NCI-H146 (cell line): ENCODE data around the gene GP5.

Source experiments
- DNase-seq: peaks from one replicate; lab custom pipeline; 2025; lab: John Stamatoyannopoulos, UW

Gene GP5

DNA sequence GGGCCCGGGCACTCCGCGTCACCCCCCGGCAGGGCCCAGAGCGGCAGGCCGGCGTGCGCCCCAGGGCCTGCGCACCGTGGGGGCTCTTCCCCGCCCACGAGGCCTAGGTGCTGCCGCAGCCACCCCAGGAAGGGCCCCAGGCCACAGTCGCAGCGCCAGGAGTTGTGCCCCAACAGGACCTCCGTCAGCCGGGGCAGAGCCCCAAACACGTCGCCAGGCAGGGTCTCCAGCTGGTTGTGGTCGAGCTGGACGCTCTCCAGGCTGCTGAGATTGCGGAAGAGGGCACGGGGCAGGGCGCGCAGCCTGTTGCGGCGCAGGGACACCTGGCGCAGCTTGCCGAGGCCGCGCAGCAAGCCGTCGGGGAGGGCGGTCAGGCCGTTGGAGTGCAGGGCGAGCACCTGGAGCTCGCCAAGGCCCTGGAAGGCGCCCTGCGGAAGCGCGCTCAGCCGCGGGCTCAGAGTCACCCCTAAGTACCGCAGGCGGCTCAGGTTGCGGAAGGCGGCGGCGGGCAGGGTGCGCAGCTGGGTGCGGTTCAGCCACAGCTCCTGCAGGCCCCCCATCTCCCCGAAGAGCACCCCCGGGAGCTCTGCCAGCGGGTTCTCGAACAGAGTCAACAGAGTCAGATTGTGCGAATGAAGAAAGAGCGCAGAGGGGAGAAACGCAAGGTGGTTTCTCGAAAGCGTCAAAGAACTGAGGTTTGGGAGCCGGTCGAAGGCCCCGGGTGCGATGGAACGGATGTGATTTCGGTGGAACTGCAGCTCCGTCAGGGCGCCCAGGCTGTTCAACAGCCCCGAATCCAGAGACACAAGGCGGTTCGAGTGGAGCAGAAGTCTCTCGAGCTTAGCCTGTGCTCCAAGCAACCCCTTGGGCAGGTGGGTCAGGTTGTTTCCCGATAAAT is 2.0 kb downstream of the GP5 start:
- DNase-seq, result no peak

- no peak for DNase-seq
Observed at GRCh38 chr3:194396539-194396858, 2.6 kb downstream of the GP5 start.

- no peak for DNase-seq
Observed at GRCh38 chr3:194395778-194396538, 3.1 kb downstream of the GP5 start.

GRCh38 chr3:194395212-194395611 is 3.9 kb downstream of the GP5 start:
- peak; percentile 62 for DNase-seq

DNA sequence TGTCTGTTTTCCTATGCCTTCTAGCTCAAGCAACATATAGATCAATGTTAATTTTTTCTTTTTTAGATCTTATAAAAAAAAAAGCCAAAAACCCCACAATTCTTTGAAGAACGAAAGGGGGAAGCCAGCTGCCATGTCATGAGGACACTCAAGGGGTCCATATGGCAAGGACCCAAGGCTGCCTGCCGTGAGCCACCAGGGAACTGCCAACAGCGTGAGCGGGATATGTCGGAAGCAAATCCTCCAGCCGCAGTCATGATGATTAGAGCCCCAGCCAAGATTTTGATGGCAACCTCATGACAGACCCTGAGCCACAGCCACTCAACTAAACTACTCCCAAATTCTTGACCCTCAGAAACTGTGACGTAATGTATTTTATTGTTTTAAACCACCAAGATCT is 6.5 kb downstream of the GP5 start:
- DNase-seq, result no peak

GRCh38 chr3:194390835-194391234 is 8.2 kb downstream of the GP5 start:
- no peak for DNase-seq

DNA sequence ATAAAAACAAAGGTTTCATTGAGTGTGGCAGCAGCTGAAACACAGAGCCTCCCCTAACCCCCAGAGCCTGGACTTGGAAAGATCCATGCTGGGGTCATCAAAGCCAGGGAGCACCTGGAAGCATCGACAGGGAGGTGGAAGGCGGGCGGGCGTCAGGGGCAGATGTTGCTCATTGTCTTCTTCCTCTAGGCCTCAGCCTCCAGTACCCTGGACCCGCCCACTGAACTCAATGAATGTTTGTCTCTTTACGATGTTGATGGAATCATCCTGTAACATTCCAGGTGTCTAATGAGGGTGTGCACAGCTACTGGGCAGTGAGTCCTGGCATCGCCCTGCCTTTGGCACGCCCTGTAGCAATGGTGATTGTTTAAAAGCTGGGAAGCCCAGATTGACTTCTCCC is 9.8 kb downstream of the GP5 start:
- no peak for DNase-seq

DNA sequence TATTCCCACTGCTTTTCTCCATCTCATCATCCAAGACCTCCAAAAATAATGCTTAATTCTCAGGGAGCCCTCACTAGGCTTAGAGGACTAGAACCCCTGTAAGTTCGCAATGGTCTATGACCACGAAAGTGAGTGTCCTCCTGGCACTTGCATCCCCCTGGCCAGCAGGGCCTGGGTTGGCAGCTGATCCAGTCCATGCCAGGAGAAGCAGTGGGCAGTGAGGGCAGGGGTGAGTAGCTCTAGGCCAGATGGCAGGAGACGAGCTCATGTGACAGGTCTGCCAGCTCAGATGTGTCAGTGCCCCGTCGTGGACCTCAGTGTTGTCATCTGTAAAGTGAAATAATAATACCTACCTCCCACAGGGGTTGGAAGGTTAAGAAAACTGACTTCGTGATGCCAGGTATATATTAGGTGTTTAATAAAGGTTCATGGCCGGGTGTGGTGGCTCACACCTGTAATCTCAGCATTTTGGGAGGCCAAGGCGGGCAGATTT is 11.1 kb downstream of the GP5 start:
- no peak for DNase-seq

DNA sequence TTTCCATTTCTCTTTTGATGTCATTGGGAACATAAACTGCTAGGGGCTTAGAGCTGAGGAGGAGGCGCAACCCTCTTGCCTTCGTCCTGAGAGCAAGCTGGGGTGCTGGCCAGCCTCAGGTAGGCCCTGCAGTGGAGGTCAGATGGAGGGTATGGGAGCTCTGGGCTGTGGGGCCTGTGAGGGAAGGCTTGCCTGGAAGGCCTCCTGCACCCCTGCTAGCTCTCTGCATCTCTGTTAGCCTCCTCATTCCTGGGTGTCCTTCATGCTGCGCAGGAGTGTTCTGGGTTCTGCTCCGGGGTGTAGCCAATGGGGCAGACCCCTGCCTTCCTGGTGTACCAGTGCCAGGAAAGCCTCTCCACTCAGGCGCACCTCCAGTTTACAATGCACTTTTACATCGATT is 11.8 kb downstream of the GP5 start:
- no peak for DNase-seq

DNA sequence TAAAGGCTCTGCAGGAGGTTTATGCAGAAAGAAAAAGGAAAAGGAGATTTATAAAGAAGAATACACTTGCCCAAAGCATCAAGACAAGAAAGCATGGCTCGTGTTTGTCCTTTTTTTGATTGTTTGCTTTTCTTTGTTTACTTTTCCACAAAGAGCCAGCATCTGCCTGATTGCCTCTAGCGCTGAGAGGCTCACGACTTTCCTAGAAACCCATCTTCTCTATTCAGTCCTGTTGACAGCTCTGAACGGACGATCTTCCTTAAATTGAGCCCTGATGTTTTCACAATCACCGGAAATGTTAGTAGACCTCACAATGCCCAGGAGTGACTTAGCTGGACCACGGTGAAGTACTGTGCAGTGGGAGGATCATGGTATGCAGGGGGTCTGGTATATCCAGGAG is 12.4 kb downstream of the GP5 start:
- peak; percentile 73 for DNase-seq

- no peak for DNase-seq
Observed at GRCh38 chr3:194386066-194386465, 13.0 kb downstream of the GP5 start.

DNA sequence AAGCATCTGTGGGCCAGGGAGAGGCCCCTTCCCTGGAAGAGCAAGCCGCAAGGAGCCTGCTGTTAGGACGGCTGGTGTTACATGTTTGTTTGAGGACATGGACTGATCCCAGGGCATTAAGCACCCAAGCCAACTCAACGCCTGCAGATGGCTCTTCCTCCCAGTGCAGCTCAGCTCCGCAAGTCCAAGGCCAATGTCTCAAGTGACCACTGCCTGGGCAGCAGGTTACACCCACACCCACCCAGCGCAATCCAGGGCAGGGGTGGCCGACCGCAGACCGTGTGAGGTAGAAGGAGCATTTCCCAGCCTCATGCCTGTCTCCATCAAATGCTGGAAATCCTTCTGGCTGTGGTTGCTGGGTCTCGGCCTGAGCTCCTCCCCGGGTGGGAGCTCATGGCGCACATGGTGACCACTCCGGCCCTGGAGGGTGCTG is 14.5 kb downstream of the GP5 start:
- no peak for DNase-seq

DNA sequence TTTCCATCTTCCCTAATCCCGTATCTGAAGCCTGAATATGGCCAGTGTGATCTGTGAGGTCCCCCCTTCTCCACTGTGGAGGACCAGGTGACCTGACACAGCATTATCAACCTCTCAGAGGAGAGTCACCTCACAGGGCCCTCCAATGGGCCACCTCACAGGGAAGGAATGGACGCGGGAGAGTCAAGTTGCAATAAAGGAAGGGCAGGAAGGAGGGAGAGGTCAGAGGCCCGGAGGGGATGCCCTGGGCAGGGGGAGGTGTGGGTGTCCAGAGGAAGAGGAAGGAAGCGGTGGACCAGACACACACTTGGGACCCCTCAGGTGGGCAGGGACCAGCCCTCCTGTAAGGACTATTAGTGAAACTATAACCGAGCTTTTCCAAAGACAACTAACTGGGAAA is 14.9 kb downstream of the GP5 start:
- DNase-seq, result no peak

GRCh38 chr3:194383276-194383940 is 15.7 kb downstream of the GP5 start:
- DNase-seq, result peak; percentile 35

GRCh38 chr3:194382892-194383223 is 16.2 kb downstream of the GP5 start:
- DNase-seq, result no peak

DNA sequence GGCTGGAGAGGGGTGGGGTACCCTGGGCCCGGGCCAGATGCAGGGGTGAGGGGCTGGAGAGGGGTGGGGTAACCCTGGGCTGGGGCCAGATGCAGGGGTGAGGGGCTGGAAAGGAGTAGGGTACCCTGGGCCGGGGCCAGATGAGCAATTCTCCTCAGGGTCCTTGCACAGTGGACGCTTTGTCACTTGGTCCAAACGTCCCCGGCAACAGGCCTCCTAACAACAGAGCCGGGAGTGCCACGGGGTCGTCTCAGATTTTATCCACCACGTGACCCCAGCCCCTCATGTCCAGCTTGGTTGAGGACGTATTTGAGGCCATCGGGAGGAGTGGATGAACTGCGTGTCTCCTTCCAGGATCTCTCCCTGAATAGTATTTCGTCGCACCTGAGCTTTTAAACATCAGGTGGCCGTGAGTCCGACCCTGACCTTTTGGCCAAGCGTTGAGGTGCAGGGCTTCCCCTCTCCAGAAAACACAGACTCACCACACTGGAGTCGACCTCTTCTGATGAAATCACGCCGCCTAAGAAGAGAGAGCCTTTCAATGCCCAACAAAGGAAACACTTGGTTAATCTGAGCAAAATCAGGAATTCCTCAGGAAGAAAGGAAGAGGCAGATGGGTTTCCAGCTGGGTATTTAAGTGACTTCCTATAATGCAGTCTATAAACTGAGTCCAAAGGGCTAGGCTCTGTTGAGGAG is 16.7 kb downstream of the GP5 start:
- DNase-seq, result no peak

DNA sequence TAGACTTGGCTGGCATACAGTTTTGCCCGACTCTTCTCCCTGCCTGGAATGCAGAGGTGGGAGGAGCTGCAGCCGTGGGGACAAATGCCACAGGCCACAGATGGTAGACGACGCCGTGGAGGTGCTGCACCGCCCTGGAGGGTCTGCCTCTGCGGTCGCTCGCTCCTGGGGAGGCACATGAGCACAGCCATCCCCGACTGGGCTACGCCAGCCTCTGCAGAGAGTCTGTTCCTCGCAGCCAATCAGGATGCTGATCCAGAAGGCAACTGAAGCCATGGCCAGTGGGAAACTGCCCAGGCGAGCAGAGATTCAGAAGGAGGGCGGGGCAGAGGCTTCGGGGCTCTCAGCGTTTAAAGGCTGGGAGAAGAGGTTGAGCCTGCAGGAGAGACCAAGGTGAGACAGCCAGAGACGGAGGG is 17.6 kb downstream of the GP5 start:
- DNase-seq, result no peak

- DNase-seq, result peak; percentile 49
Observed at GRCh38 chr3:194380326-194380725, 18.7 kb downstream of the GP5 start.

DNA sequence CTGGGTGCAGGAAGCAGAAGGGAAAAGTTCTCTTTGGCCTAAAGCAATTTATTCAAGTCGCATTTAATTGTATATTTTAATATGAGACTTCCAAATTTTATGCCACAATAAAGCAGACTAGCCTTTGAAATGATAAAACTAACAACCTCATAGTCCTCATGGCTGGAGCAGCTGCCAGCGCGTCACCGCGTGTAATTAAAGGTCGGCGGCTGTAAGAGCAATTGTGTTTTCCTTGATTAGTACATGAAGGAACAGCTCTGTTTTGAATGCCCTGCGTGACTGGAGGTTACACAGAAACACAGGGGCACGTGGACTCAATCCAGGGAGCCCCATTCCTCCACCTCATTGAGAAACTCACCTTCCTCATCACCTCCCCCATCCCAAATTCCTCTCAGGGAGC is 19.4 kb downstream of the GP5 start:
- peak; percentile 77 for DNase-seq

DNA sequence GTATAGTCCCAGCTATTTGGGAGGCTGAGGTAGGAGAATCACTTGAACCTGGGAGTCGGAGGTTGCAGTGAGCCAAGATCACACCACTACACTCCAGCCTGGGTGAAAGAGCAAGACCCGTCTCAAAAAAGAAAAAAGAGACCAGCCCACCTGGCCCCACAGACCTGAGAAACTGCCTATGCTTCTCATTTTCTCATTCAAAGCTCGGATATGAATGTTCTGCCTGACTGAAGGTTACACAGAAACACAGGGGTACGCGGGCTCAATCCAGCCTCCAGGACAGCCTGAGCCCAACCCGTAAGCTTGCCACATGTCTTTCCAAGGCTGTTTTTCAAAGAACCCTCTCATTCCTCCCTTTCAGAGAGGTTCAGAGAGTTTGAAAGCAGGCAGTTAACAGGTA is 19.8 kb downstream of the GP5 start:
- DNase-seq, result no peak

DNA sequence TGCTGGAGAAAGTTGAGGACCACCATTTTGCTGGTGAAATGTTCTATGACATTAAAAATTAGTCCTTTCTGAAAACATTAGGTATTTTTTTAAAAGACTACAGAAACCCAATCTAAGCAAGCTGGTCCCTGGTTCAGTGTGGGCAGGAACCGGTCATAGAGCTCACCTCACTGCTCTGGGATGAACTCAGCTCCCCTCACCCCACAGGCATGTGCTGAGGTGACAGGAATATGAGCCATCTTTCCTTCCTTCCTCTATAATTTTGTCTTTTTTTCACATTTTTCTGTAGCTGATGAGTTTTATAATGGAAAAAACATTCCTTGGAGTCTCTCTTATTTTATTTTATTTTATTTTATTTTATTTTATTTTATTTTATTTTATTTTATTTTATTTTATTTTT is 21.4 kb downstream of the GP5 start:
- DNase-seq, result no peak

DNA sequence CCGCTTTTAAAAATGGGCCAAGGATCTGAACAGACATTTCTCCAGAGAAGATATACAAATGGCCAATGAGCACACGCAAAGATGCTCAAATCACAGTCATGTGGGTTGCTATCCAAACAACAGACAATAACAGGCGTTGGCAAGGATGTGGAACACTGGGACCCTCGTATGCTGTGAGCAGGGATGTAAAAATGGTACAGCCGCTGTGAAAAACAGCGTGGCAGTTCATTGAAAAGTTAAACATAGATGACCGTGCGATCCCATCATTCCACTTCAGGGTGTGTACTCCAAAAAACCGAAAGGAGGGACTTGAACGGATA is 22.9 kb downstream of the GP5 start:
- no peak for DNase-seq
